ENCODE results near the gene WDR90. TPM values are rescaled to one million over a fixed set of nuclear protein-coding genes. Genes with fewer than 3 reads are reported as not detected.

The WDR90 gene
- total and polyA plus RNA-seq, 2 of the 13 experiments (the other 11 are each of a cell fraction or from before 2014, with no cell fraction given), result 14.9 to 28.9 TPM

GRCh38 chr16:645852-646678 lies 3.1 kb upstream of the WDR90 start (continued):
- TF ChIP-seq BCLAF1 (IDR thresholded peaks at IDR 0.05) (no peak), HMGA1 (CRISPR knock-in tag; conservative IDR thresholded peaks at IDR 0.05) (no peak), FOSL1 (CRISPR knock-in tag; IDR thresholded peaks at IDR 0.05; ENCODE audit: borderline replicate concordance) (no peak), KLF16 (CRISPR knock-in tag; IDR thresholded peaks at IDR 0.05) (peak in 1 of 2 experiments; percentile 47; a peak in 1 of 4 replicates), ZFP62 (CRISPR knock-in tag; IDR thresholded peaks at IDR 0.05) (no peak), ZNF800 (CRISPR knock-in tag; IDR thresholded peaks at IDR 0.05) (no peak), NR3C1 (CRISPR knock-in tag; IDR thresholded peaks at IDR 0.05) (no peak), ZNF772 (CRISPR knock-in tag; IDR thresholded peaks at IDR 0.05) (peak; percentile 59; the same call in 1 of the 2 replicates), TBX3 (IDR thresholded peaks at IDR 0.05; ENCODE audit: borderline replicate concordance) (no peak), ZNF773 (CRISPR knock-in tag; IDR thresholded peaks at IDR 0.05; ENCODE audit: borderline replicate concordance) (no peak), ZNF367 (CRISPR knock-in tag; IDR thresholded peaks at IDR 0.05; ENCODE audit: borderline replicate concordance) (no peak), RBM22 (optimal IDR thresholded peaks at IDR 0.05; ENCODE audit: low read length) (peak; percentile 87), NCOA1 (CRISPR knock-in tag; IDR thresholded peaks at IDR 0.05) (no peak), ZNF30 (CRISPR knock-in tag; IDR thresholded peaks at IDR 0.05) (no peak), ZNF747 (CRISPR knock-in tag; IDR thresholded peaks at IDR 0.05; ENCODE audit: borderline replicate concordance) (peak; percentile 56; the same call in 1 of the 2 replicates), ATF7 (IDR thresholded peaks at IDR 0.05) (no peak), ATF7 (CRISPR knock-in tag; IDR thresholded peaks at IDR 0.05) (no peak), SP1 (IDR thresholded peaks at IDR 0.05) (no peak), SP1 (CRISPR knock-in tag; IDR thresholded peaks at IDR 0.05) (no peak), HNF4G (IDR thresholded peaks at IDR 0.05; ENCODE audit: borderline replicate concordance, low read depth, low read length) (peak; percentile 45; the same call in 1 of the 2 replicates), HNF4G (CRISPR knock-in tag; IDR thresholded peaks at IDR 0.05; ENCODE audit: borderline replicate concordance, low read depth) (no peak), MXD4 (CRISPR knock-in tag; IDR thresholded peaks at IDR 0.05) (no peak), ZNF350 (CRISPR knock-in tag; IDR thresholded peaks at IDR 0.05; ENCODE audit: borderline replicate concordance, low read depth) (no peak), HDAC2 (CRISPR knock-in tag; IDR thresholded peaks at IDR 0.05) (peak; percentile 62; the same call in 1 of the 2 replicates), SRSF1 (optimal IDR thresholded peaks at IDR 0.05; ENCODE audit: low read depth, low read length) (peak; percentile 19), RFX3 (CRISPR knock-in tag; IDR thresholded peaks at IDR 0.05) (no peak), ZNF788 (CRISPR knock-in tag; IDR thresholded peaks at IDR 0.05; ENCODE audit: borderline replicate concordance) (peak; percentile 78; the same call in 1 of the 2 replicates)
